Motor neuron (in vitro differentiated cells): ENCODE measurements around the gene SIRPG. TPM values are rescaled to one million over a fixed set of nuclear protein-coding genes. Genes with fewer than 3 reads are reported as not detected.
"Not testable (repeated sequence)": the region's sequence is repeated elsewhere in the genome, so short reads cannot be mapped to it uniquely, and the experiment has no call there.

ENCODE experiments used
- ATAC-seq, 8 experiments: fragments of 200-7000 bp; cut with Tn5 transposase; replicated peaks in 6 of 8; 2 replicates each; pipeline ENCODE4 v1.8.0; 2021; ENCODE audit warnings: mild to moderate bottlenecking in 8 of 8, moderate library complexity in 8 of 8
- H3K27ac ChIP-seq, 2 donors: fragments of 250-450 bp; sonication (Bioruptor Pico); 2 replicates each; pipeline ENCODE4 v1.9.0; 2021; ENCODE audit warnings: antibody characterized with exemption in 2 of 2, mild to moderate bottlenecking in 2 of 2, moderate library complexity in 1 of 2
- H3K4me1 ChIP-seq, 2 donors: fragments of 250-450 bp; sonication (Bioruptor Pico); replicated peaks in 1 of 2; 2 replicates each; pipeline ENCODE4 v1.6.1; 2021; ENCODE audit warnings: antibody characterized with exemption in 2 of 2, mild to moderate bottlenecking in 2 of 2, moderate library complexity in 1 of 2
- H3K4me3 ChIP-seq, 5 donors: fragments of 250-450 bp; sonication (Bioruptor Pico); 2 replicates each; pipeline ENCODE4 v1.9.0; 2021; ENCODE audit warnings: antibody characterized with exemption in 5 of 5, mild to moderate bottlenecking in 5 of 5, moderate library complexity in 4 of 5
- WGBS, 10 experiments: fragments of 450-650 bp; shearing (Covaris generic); methylation state at CpG; one replicate each; pipeline ENCODE4 v1.0.0; 2022; 5-methylcytosine and 5-hydroxymethylcytosine counted together
- in situ Hi-C, 9 experiments: fragments of 400-800 bp; cut with MboI; loops; one replicate each; pipeline ENCODE4 v1.15.0; 2021; ENCODE audit warnings: low sequenced_read_pairs in 9 of 9, low pct_unique_long_range_greater_than_20kb in 2 of 9; ENCODE audit not compliant: unreplicated experiment in 9 of 9
- total RNA-seq, 8 experiments: library from RNA; unstranded; fragments of 300-600 nt; gene quantifications; 2 replicates each; pipeline versions ENCODE4 v1.2.3 to v1.2.4, GENCODE V29; 2022

SIRPG gene
- total RNA-seq, 8 experiments from 2014 or later = 0.56 TPM; not detected in 7

DNA sequence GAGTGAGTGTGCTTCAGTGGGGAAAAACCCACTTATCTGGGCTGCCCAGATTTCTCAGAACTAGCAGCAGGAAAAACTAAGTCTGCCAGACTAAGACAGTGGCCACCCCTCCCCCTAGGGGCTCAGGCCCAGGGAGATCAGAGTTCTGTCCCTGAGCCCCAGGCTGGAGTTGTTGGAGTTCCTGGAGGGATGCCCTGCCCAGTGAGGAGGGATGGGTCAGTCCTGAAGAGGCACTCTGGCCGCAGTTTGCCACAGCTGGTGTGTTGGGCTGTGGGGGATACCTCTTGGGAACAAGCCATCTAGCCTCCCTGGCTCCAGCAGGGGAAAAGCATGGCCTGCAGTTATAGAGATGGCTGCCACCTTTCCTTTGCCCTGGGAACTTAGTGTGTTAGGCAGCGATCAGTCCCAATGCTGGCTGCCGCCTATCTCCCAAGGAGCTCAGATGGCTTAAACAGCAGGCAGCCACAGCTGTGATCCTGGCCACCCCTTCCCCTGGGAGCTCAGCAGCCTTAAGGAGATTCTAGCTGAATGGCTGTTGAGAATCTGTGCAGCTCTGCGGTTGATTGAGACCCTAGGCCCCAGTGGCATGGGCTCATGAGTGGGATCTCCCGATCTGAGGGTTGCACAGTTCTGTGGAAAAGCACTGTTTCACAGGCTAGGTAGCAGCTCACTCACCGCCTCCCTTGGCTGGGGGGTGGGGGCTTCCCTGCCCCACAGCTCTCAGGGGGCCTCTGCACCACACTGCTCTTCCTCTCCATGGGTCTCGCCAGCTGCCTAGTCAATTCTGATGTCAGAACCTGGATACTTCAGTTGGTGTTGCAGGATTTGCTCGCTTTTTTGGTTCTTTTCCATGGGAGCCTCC lies 13.2 kb downstream of the SIRPG start:
- H3K4me3 ChIP-seq = no peak overlapping the region
- no peak for ATAC-seq
- 10 to 100% (median 72%) methylated on average over 1 to 7 of the region's 8 CpGs; no CpG with 5 or more reads in 3 of the 10 experiments for WGBS, 10 experiments
- in situ Hi-C loops = loop anchor here in 1 of 9 experiments (25.0 kb wide), 1 partner anchor 443 kb away; no protein-coding TSS in a partner anchor
- H3K27ac ChIP-seq = no peak overlapping the region
- no peaks in the 10 kb centered on the region for H3K4me1 ChIP-seq

DNA sequence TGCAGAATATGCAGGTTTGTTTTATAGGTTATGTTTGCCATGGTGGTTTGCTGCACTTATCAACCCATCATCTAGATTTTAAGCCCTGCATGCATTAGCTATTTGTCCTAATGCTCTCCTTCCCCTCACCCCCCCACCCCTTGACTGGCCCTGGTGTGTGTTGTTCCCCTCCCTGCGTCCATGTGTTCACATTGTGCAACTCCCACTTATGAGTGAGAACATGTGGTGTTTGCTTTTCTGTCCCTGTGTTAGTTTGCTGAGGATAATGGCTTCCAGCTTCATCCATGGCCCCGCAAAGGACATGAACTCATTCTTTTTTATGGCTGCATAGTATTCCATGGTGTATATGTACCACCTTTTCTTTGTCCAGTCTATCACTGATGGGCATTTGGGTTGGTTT lies 18.9 kb downstream of the SIRPG start:
- in situ Hi-C loops = loop anchor here in 1 of 9 experiments (25.0 kb wide), 1 partner anchor 449 kb away; no protein-coding TSS in a partner anchor
- 0 to 60% methylated on average over 1 to 2 of the region's 2 CpGs; no CpG with 5 or more reads in 8 of the 10 experiments for WGBS, 10 experiments

DNA sequence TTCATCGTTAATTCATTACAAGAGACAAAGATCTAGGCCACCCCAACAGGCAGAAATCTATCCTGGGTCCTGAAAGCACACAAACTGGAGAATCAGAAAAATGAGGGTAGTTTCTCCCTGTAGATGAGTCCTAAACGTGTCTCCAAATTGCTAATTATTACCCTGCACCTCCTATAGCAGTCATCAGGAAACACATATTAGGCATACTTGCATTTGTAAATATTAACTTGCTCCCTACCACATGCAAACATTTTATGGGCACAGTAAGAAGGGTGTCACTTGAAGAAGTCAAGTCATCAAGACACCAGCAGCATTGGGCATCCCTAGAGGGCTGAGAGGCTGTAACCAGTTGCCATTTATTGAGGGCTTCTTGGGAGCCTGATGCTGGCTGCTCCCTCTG lies 19.8 kb downstream of the SIRPG start:
- in situ Hi-C loops = loop anchor here in 1 of 9 experiments (25.0 kb wide), 1 partner anchor 450 kb away; no protein-coding TSS in a partner anchor
- Histone ChIP-seq H3K4me1 (no peaks in the 10 kb centered on the region), H3K4me3 (no peak overlapping the region), H3K27ac (no peak overlapping the region)
- no peak for ATAC-seq
- WGBS, 10 experiments = 0 to 67% (median 20%) methylated on average over 1 to 2 of the region's 2 CpGs; no CpG with 5 or more reads in 1 of the 10 experiments

More for the DNA sequence above, 18.9 kb downstream of the SIRPG start:
- not testable (repeated sequence) for H3K4me3 ChIP-seq, ATAC-seq, H3K4me1 ChIP-seq, H3K27ac ChIP-seq

DNA sequence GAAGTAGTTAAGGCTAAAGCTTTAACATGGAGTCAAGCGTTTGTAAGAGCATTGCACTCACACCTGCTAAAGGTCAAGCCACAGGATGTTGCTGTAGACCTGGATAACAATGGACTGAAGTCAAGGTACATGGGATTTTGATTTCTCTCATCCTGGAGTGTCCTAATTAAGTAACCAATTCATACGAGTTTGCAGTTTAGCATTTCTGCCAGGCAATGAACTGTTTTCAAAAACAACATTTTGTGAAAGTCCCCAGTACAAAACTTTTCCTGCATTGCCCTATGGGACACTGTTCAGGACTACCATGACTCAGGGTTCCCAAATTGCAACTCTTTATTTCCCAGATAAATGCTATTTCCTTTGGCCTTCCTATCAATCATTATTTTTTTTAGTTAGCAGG lies 20.4 kb downstream of the SIRPG start:
- H3K27ac ChIP-seq = no peak overlapping the region
- in situ Hi-C loops = loop anchor here in 1 of 9 experiments (25.0 kb wide), 1 partner anchor 450 kb away; no protein-coding TSS in a partner anchor
- no peak overlapping the region for H3K4me3 ChIP-seq
- no peaks in the 10 kb centered on the region for H3K4me1 ChIP-seq
- 0 to 66% (median 43%) methylated on average over 1 to 2 of the region's 2 CpGs; no CpG with 5 or more reads in 1 of the 10 experiments for WGBS, 10 experiments
- ATAC-seq = no peak

DNA sequence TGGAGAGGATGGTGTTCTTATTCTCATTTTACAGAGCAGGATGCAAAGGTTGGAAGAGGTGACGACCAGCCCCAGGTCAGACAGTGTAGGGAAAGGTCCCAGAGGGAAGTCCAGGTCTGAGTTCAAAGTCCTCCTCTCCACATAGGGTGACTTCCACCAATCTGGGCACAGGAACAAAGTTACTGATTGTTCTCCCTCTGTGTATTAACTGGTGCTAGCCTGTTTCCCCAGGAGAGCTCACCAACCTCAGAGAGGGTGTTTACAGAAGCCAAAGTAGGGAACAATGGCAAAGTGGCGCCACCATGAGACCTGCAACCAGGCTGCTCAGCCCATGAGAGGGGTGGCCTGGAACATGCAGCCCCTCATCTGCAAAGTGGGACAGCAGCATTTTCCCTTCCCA lies 21.0 kb downstream of the SIRPG start:
- in situ Hi-C loops = loop anchor here in 1 of 9 experiments (25.0 kb wide), 1 partner anchor 451 kb away; no protein-coding TSS in a partner anchor

DNA sequence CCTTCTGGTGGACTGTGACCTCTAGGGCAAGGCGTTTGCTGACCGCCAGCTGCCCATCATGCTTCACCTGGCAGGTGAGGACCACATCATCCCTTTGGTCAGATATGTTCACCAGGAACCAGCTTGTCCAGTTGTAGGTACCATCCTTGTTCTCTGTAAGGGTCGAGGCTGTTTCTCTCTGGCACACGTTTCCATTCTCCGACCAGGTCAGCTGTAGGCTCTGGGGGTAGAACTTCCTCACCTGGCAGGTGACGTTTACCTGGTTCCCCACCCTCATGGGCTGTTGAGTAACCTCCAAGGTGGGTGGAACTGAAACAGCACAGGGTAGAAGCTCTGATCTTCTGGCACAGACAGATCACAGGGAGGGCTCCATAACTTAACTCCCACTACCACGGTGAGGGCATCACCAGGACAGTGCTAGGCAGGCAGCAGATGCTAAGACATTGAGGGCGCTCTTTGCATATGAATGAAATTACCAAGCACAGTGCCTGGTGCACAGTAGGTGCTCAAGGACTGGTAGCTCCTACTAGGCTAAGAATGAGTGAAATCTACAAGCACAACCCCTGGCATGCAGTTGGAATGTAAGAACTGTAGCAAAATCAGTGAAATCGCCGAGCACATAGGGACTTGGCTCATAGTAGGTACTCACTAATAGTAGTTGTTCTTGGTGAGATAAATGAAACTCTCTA lies 22.1 kb downstream of the SIRPG start:
- WGBS, 10 experiments = 32 to 94% (median 77%) methylated on average over 4 to 7 of the region's 10 CpGs; no CpG with 5 or more reads in 5 of the 10 experiments
- no peak for ATAC-seq

More for the DNA sequence above, 21.0 kb downstream of the SIRPG start:
- WGBS, 10 experiments = 10 to 100% (median 62%) methylated on average over 1 to 2 of the region's 2 CpGs; no CpG with 5 or more reads in 5 of the 10 experiments
- no peak overlapping the region for H3K27ac ChIP-seq
- no peak for ATAC-seq
- no peak overlapping the region for H3K4me3 ChIP-seq
- H3K4me1 ChIP-seq = no peaks in the 10 kb centered on the region

DNA sequence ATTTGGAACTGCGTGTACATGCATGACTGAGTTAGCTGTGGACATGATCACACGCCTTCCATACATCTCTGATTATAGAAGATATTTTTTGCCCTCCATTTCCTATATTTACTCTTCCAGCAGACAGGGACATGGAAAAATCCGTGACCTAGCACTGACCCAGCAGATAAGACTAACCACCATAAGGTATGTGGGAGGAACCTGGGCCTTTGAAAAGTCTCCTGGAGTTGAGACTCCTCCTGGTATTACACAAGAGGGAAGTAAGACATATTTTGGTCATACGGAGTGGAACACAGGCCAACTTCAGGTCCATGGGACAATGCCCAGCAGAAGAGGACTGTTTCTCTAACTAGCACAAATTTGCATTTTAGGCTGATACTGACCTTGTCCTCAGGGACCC lies 24.0 kb downstream of the SIRPG start:
- WGBS, 10 experiments = 0 to 100% (median 50%) methylated on average over 1 to 4 of the region's 4 CpGs; no CpG with 5 or more reads in 1 of the 10 experiments
- H3K4me1 ChIP-seq = no peaks in the 10 kb centered on the region
- H3K4me3 ChIP-seq = no peak overlapping the region
- in situ Hi-C loops = loop anchor here in 1 of 9 experiments (25.0 kb wide), 1 partner anchor 454 kb away; no protein-coding TSS in a partner anchor
- no peak for ATAC-seq
- no peak overlapping the region for H3K27ac ChIP-seq

More for the DNA sequence above, 22.1 kb downstream of the SIRPG start:
- H3K4me1 ChIP-seq = no peaks in the 10 kb centered on the region
- H3K27ac ChIP-seq = no peak overlapping the region
- no peak overlapping the region for H3K4me3 ChIP-seq
- in situ Hi-C loops = loop anchor here in 1 of 9 experiments (25.0 kb wide), 1 partner anchor 452 kb away; no protein-coding TSS in a partner anchor

DNA sequence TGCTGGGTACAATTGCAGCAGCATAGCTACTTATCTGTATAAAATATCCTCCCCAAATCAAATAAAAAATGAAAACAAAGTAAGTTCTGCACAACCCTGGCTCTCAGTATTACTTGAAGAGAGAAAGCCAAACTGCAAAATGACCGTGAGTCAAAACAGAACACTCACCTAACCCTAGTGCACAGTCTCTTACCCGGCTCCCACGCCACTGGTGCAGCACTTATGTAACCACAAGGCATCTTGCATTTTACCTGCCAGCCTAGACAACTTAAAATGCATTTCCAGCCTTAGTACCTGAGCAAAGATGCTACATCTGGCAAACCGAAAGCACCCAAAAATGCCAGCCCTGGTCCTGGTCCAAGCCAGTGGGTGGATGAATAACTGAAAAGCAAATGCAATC lies 25.4 kb downstream of the SIRPG start:
- in situ Hi-C loops = loop anchor here in 1 of 9 experiments (25.0 kb wide), 1 partner anchor 455 kb away; no protein-coding TSS in a partner anchor
- 17 to 100% (median 83%) methylated on average over 1 to 4 of the region's 4 CpGs; no CpG with 5 or more reads in 3 of the 10 experiments for WGBS, 10 experiments
- no peak overlapping the region for H3K4me3 ChIP-seq
- H3K27ac ChIP-seq = no peak overlapping the region
- no peaks in the 10 kb centered on the region for H3K4me1 ChIP-seq
- no peak for ATAC-seq

DNA sequence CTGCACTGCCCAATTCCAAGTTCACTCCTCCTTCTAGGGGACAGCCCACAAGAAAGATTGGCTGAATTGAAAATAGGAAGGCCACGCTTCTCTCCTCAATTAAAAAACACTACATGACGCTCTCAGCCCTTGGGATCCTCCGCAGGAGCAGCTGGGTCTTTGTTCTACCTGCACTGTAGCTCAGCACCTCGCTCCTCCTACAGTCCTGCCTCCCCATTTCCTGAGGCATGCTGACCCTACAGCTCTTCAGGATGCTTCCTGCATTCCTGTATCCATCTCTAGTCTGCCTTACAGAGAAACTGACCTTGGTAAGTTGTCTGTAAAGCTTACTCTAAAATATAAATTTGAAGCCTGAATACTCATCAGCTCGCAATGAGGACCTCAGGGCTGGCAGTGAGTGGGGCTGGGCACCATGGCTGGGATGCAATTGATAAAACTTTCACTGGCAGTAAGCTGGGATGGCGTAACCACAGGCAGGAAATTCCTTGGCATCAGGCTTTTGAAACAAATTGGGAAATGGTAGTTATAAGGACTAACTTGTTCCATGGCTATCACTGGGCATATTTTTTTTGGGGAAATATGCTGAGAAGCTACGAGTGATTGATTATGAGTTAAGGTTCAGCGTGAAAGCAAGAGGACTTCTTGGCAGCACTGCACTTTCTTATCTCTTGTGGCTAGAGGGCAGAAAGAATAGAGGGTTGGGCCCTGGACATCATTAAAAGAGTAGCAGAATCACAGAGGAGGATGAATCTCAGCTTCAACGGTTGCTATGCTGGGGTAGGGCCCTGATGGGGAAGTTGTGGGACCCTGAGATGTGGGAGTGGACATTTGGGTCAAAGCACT lies 26.0 kb downstream of the SIRPG start:
- H3K27ac ChIP-seq = no peak overlapping the region
- 19 to 83% (median 65%) methylated on average over 1 to 9 of the region's 9 CpGs for WGBS, 10 experiments
- H3K4me1 ChIP-seq = no peaks in the 10 kb centered on the region
- in situ Hi-C loops = loop anchor here in 1 of 9 experiments (25.0 kb wide), 1 partner anchor 456 kb away; no protein-coding TSS in a partner anchor
- no peak overlapping the region for H3K4me3 ChIP-seq
- no peak for ATAC-seq

DNA sequence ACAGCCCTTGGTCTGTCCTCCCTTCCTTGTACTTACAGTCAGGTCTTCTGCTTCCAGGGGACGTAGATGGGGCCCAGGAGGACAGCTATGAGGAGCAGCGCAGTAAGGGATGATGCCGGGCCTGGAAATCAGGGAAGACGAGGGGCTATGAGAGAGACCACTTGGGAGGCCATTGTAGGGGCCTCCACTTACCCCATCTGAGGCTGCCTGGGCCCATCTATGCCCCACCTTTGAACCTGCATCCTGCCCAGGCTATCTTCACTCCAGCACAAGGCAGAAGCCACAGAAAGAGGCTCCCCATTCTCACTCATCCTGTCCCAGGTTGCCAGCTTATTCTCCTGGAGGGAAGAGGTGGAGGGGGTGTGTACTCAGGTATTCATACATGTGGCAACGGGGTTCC lies 27.4 kb downstream of the SIRPG start:
- Histone ChIP-seq H3K4me1 (no peaks in the 10 kb centered on the region), H3K27ac (no peak overlapping the region), H3K4me3 (no peak overlapping the region)
- 53 to 77% (median 69%) methylated on average over 1 to 5 of the region's 5 CpGs; no CpG with 5 or more reads in 6 of the 10 experiments for WGBS, 10 experiments
- in situ Hi-C loops = loop anchor here in 1 of 9 experiments (25.0 kb wide), 1 partner anchor 457 kb away; no protein-coding TSS in a partner anchor
- ATAC-seq = no peak

DNA sequence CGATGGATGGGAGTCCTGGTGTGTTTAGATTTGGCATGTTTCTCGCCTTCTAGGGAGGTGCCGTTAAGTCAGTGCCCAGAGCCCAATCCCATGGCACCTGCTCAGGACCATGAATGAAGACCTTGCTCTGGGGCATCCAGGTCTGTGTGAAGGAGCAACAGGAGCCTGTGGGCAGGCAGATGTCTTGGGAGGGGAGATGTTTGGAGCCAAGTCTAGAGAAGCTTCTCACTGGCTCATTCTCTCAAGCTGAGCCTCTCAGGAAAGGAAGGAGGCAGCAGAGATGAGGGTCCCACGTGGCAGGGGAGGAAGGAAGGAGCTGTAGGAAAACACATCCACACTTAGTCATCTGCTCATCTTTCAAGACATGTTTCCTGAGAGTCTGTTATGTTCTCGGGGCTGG lies 28.3 kb downstream of the SIRPG start:
- no peak overlapping the region for H3K4me3 ChIP-seq
- H3K27ac ChIP-seq = no peak overlapping the region
- in situ Hi-C loops = loop anchor here in 1 of 9 experiments (25.0 kb wide), 1 partner anchor 458 kb away; no protein-coding TSS in a partner anchor
- no peak for ATAC-seq
- WGBS, 10 experiments = 17 to 100% (median 66%) methylated on average over 1 to 5 of the region's 5 CpGs; no CpG with 5 or more reads in 2 of the 10 experiments
- no peaks in the 10 kb centered on the region for H3K4me1 ChIP-seq

DNA sequence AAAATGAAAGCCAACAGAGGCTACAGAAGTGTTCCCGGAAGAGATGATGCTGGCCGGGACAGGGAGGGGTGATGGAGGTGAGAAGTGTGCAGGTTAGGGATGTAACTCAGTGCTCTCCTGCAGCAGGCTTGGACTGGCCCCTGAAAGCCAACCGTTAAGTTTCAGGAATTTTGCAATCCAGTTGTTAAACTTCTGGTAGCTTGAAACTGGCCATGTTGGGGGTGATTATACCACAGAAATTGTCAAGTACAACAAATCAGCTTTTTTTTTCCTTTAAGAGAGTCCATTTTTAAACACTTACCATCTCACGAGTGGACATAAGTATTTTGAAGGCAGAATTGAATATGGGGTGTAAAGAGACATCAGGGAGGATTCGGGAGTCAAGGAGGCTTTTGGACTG lies 29.0 kb downstream of the SIRPG start:
- Histone ChIP-seq H3K4me1 (no peaks in the 10 kb centered on the region), H3K4me3 (no peak overlapping the region), H3K27ac (no peak overlapping the region)
- no peak for ATAC-seq
- WGBS, 10 experiments = 0 to 80% (median 50%) methylated on average over 1 to 5 of the region's 5 CpGs; no CpG with 5 or more reads in 3 of the 10 experiments
- in situ Hi-C loops = loop anchor here in 1 of 9 experiments (25.0 kb wide), 1 partner anchor 459 kb away; no protein-coding TSS in a partner anchor
